NCI-H510A (cell line): ENCODE data around the gene CACTIN.
A peak's percentile ranks its signal among the peaks of the same experiment; 100 is the strongest.
"Not testable (repeated sequence)": the region's sequence is repeated elsewhere in the genome, so short reads cannot be mapped to it uniquely, and the experiment has no call there.

Source experiments
- DNase-seq: peaks from one replicate; lab custom pipeline; 2025; lab: John Stamatoyannopoulos, UW

Gene CACTIN

DNA sequence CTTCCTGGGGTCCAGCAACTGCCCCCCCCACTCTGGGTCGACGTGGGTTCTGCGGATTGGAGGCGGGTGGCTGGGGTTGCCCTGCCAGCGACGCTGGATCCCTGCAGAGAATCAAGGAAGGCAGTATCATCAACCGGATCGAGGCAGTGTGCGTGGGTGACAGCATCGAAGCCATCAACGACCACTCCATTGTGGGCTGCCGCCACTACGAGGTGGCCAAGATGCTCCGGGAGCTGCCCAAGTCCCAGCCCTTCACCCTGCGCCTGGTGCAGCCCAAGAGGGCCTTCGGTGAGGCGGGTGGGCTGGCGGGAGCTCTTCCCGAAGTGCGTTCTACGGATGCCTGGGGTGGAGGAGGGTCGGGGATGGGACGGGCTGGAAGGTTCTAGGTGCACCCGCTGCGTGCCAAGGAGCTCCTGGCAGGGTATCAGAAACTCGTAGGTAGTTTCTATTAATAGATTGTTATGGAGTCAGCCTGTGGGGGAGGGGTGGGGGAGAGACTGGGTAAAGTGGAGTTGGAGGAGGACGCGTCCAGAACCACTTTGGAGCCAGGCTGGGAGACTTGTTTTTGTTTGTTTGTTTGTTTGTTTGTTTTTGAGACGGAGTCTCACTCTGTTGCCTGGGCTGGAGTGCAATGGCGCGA lies 39.8 kb downstream of the CACTIN start:
- no peak for DNase-seq

DNA sequence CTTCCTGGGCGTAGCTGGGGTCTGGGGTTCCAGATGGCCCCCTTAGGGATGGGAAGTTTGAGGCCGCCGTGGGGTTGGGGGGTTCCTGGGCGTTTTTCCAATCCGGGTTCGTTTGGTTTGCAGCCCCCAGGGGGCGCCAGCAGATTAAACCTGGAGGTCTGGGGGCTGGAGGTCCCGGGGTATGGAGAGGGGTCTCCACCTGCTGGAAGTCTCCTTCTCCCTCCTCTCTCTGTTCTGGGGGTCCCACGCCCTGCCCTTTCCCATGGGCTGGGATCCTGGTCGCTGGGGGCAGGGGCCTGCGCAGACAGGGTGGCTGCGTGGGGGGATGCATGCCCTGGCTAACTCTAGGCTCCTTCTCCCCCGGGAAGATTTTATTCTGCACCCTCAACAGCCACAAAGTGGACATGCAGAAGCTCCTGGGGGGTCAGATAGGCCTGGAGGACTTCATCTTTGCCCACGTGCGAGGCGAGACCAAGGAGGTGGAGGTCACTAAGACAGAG lies 40.4 kb downstream of the CACTIN start:
- DNase-seq = no peak

DNA sequence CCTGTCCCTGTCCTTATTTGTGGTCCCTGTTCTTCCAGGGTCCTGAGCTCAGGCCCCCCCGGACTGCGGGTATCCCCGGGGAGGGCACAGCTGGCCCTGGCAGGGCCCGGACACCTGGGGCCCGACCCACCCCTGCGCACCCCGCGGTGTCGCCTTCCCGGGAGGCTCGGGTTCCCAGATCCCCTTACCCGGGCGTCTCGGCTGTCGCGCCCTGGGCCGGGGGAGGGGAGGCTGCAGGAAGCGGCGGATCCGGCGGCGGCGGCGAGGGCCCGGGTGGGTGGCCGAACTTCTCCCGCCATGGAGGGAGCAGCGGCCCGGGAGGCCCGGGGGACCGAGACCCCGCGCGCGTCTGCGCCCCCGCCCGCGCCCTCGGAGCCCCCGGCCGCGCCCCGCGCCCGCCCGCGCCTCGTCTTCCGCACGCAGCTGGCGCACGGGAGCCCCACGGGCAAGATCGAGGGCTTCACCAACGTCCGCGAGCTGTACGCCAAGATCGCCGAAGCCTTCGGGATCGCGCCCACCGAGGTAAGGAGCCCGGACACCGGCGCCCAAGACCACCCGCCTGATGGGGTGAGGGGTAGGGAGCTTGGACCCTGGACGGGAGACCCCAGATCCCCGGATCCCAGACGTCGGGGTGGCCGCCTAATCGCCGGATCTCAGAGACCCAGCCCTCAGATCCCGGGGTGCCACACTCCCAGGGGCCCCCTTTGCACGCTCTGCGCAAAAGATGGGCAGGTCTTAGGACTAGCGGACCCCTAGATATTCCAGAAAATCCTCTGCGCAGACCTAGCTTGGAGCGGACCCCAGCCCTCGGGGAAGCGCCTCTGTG lies 41.1 kb downstream of the CACTIN start, which contains the start of gene GIPC3:
GIPC3 (plus strand) TSS at position 178 of the 826 bp plus-strand sequence; CDS start at position 298, 120 bp downstream.
- DNase-seq = no peak

DNA sequence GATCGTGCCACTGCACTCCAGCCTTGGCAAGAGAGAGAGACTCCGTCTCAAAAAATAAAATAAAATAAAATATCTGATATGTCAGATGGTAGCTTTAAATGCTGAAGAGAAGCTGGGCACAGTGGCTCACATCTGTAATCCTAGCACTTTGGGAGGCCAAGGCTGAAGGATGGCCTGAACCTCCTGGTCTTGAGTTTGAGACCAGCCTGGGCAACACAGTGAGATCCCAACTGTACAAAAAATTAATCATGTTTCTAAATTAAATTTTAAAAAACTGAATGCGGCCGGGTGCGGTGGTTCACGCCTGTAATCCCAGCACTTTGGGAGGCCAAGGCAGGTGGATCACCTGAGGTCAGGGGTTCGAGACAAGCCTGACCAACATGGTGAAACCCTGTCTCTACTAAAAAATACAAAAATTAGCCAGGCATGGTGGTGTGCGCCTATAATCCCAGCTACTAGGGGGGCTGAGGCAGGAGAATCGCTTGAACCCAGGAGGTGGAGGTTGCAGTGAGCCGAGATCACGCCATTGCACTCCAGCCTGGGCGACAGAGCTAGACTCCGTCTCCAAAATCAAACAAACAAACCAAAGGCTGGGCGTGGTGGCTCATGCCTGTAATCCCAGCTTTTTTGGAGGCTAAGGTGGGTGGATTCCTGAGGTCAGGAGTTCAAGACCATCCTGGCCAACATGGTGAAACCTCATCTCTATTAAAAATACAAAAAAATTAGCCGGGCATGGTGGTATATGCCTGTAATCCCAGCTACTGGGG lies 42.4 kb downstream of the CACTIN start:
- DNase-seq = not testable (repeated sequence)

DNA sequence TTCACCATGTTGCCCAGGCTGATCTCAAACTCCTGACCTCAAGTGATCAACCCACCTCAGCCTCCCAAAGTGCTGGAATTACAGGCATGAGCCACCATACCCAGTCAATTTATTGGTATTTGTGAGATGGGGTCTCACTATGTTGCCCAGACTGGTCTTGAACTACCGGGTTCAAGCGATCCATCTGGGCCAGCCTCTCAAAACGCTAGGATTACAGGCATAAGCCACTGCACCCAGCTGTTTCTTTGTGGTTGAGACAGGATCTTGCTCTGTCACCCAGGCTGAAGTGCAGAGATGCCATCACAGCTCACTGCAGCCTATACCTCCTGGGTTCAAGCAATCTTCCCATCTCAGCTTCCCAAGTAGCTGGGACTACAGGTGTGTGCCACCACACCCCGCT lies 44.8 kb downstream of the CACTIN start:
- DNase-seq = not testable (repeated sequence)

DNA sequence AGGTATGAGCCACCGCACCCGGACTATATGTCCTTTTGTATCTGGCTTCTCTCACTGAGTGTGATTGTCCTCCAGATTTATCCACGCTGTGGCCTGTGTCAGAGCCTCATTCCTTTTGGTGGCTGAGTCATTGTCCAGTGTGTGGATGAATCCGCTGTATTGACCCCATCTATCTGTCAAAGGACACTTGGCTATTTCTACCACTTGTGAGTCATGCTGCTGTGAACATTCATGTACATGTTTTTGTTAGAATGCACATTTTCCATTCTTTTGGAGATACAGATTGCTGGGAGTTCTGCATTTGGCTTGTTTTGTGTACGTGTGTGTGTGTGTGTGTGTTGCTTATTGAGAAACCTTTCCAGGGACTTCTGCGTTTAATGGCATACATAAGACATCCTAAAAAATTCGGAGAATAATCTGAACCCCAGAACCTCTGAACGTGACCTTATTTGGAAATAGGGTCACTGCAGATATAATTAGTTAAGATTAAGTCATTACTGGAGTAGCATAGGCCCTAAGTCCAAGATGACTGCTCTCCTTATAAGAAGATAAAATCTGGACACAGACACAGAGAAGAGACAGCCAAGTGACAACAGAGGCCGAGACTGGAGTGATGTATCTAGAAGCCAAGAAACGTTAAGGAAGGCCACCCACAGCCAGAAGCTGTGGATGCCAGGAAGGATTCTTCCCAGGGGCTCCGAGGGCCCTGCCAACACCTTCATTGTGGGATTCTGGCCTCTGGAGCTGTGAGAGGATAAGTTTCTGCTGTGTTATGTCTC lies 46.2 kb downstream of the CACTIN start:
- DNase-seq = no peak

DNA sequence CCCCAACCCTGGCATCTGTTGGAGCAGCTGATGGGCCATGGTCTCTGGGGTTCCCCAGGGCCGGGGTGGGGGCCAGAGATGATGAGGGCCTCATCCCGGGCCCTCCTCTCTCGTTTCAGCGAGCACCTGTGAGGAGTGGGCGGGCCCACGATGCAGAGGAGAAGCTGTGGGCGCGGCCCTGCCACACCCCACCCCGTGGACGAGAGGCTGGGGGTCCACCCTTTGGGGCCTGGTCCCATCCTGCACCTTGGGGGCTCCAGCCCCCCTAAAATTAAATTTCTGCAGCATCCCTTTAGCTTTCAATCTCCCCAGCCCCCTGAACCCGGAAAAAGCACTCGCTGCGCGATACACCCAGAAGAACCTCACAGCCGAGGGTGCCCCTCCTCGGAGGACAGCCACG lies 48.2 kb downstream of the CACTIN start:
- DNase-seq = no peak

DNA sequence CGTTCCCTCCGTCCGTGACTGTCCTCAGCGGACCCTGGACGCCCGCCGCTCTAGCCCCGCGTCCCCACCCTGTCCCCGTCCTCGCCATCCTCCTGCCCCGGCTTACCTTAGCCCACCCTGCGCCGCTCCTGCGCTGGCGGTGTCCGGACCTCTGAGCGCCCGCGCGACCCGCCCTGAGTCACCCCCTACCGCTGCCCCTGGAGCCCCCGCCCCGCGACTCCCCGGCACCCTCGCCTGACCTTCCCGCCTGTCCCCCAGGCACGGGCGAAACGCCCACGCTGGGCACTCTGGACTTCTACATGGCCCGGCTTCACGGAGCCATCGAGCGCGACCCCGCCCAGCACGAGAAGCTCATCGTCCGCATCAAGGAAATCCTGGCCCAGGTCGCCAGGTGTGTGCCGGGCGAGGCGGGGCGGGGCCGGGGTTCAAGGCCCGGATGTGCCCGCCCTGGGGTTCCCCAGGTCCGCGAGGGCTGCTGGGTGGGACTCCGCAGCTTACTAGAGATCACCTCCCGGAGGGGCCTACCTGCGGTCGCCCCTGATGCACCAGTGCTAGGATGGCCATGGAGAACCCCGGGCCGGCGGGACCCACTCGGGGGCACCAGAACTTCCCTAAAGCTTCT lies 48.8 kb downstream of the CACTIN start:
- DNase-seq = no peak

DNA sequence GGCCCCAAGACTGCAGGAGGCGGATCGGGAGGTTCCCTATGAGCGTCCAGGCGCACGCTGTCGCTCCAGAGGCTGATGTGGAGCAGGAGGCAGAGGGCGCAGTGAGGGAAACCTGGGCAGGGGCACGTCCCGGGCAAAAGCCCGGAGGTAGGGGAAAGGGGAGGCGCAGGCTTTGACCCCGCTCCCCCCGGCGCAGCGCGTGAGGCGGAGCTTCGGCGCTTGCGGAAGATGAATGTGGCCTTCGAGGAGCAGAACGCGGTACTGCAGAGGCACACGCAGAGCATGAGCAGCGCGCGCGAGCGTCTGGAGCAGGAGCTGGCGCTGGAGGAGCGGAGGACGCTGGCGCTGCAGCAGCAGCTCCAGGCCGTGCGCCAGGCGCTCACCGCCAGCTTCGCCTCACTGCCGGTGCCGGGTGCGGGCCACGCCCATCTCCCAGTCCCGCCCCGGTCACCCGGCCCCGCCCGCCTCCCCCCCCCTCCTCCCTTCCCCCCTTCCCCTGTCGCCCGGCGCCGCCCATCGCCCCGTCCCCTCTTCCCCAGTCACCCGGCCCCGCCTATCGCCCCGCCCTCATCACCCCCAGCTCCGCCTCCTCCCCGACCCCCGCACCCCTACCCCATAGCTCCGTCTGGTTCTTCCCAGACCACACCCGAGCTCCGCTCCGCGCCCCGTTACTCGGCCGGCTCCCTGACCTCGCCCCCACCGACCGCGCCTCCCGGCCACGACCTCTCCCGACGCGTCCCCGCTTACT lies 49.7 kb downstream of the CACTIN start:
- DNase-seq = no peak

DNA sequence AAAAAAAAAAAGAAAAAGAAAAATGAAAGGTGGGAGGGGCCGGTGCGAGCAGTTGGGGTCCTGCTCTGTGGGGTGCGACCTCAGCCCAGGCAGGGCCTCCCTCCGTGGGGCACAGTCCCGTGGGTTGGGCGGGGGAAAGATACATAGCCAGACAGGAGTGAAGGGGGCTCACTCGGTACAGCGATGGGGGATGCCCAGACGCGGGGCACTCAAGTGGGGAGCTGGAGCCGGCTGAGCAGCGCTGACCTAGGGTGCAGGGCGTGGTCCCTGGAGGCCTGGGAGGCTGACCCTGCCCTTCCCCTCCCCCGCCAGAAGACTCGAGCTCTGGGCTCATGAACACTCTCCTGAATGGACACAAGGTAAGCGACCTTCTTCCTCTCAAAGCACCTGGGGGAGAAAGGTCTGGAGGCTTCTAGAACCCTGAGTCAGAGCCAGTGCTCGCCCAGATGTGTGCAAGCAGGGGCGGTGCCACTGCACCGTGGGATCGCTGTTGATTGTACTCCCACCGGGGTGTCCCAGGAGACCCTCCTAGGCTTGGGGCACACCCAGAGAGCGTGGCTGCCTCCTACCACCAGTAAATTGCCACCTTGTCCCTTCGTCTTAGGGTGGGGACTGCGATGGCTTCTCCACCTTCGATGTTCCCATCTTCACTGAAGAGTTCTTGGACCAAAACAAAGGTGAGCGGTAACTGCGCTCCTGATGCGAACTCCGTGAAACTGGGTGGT lies 50.5 kb downstream of the CACTIN start:
- no peak for DNase-seq

DNA sequence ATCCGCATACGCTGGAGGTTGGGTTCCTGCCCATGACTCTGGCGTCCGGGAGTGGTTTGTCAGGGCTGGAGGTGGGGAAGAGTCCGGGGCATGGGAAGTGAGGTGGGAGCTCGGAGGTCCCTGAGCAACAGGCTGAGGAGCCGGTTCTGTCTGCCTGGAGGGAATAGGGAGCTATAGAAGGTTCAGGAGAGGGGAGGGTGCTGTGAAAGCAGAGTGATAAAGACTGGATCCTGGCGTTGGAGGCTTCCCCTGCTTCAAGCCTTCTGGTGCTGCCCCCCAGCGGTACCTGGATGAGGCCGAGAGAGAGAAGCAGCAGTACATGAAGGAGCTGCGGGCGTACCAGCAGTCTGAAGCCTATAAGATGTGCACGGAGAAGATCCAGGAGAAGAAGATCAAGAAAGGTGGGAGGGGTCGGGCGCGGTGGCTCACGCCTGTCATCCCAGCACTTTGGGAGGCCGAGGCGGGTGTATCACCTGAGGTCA lies 51.3 kb downstream of the CACTIN start:
- no peak for DNase-seq

DNA sequence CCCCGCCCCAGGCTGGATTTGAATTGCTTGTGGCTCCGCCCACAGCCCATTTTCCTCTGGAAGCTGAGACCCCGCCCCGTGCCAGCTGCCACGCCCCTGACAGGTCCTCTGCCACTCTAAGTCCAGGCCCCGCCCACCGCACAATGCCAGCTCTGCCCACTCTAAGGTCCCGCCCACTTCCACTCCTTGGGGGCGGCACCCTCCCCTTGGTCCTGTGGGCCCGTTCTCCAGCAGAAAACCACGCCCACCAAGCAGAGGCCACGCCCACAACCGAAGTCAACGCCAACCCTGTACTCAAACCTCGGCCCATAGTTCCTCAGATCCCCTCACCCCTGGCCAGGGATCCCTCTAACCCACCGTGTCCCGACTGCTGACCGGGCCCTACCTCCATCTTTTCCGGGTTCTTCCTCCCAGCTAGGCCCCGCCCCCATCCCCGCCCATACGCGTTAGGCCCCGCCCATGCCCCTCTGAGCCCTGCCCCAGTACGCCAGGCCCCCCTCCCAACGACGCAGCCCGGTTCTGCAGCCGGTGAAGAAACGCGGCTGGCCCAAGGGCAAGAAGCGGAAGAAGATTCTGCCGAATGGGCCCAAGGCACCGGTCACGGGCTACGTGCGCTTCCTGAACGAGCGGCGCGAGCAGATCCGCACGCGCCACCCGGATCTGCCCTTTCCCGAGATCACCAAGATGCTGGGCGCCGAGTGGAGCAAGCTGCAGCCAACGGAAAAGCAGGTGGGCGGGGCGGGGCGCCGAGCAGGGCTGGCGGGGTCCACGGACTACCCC lies 52.5 kb downstream of the CACTIN start:
- DNase-seq = peak; percentile 54

DNA sequence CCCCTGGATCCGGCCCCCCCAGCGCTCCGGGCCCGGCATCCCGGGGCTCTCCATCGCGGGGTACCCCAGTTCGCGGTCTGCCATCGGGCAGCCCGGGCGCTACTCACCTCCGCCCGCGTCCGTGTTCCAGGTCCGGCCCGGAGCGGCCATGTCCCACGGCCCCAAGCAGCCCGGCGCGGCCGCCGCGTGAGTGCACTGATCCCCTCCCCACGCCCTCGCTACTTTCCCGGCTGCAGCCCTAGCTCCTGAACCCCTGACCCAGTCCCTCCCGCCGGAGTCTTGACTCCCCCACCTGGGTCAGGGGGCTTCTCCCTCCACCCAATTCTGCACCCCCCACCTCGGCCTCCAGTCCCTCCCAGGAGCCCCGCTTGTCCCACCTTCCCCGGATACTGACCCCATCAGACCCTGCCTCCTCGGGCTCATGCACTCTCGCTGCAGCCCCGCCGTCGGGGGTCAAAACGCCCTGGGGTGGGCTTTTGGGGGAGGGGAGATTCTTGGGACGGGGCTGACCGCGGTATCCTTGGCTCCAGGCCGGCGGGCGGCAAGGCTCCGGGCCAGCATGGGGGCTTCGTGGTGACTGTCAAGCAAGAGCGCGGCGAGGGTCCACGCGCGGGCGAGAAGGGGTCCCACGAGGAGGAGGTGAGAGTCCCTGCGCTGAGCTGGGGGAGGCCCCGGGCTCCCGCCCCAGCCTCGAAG lies 53.3 kb downstream of the CACTIN start:
- DNase-seq = no peak

DNA sequence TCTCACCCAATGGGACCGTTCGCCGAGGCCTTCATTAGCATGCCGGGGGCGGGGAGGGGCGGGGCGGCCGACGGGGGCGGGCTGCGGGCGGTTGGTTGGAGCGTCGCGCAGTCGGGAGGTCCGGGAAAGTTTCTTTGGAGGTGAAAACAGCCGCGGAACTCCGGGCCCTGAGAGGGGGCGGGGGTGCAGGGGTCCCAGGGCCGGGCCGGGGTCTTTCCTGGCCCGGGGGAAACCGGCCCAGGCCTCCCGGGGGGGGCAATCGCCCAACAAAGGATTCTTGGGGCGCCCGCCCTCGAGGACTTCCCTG lies 53.8 kb downstream of the CACTIN start, which contains the start of gene HMG20B:
HMG20B (plus strand) TSS at position 90 of the 307 bp plus-strand sequence. CDS start 366 bp downstream, outside the sequence.
- no peak for DNase-seq

DNA sequence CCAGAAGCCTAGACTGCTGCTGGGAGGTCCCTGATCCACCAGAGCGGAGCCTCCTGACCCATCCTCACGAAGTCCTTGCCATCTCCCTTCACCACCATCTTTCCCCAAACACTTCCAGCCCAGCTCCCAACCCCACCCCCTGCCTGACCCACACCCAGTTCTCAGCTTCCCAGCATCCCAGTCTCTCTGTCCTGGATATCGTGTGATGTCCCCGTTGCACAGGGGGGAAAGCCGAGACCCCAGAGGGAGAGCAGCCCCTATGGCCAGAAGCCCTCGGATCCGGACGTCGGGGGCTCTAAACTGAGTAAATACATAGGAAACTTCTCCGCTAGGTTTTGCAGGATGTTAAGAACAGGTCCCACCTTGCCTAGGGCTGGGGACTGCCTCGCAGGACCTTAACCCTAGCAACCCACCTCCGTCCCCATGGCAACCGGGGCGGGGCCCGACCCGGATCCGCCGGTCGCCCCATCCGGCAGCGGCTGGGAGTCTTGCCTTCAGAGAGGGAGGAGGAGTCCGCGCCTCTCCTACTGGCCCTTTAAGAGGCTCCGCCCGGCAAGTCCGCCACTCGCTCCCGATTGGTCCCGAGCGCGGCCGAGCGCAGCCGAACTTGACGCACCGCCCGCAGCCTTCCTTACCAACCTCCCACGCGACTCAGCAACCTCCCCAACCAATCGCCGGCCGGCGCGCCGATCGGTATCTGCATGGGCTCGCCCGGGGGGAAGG lies 54.3 kb downstream of the CACTIN start:
- DNase-seq = peak; percentile 97

DNA sequence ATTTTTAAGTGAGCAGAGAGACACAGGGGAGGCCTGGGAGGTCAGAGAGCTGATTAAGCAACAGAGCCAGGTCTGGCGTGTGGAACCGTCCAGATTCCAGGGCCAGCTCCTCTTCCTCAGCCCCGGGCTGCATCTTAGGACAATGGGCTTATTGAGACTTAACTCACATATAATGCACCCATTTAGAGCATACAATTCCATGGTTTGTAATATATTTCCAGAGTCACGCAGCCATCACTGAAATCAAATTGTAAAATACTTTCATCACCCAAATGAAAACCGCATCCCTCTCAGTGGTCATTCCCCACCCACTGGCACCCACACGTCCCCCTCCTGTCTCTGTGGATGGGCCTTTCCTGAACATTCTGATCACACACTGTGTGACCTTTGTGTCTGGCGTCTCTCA lies 56.0 kb downstream of the CACTIN start:
- no peak for DNase-seq

DNA sequence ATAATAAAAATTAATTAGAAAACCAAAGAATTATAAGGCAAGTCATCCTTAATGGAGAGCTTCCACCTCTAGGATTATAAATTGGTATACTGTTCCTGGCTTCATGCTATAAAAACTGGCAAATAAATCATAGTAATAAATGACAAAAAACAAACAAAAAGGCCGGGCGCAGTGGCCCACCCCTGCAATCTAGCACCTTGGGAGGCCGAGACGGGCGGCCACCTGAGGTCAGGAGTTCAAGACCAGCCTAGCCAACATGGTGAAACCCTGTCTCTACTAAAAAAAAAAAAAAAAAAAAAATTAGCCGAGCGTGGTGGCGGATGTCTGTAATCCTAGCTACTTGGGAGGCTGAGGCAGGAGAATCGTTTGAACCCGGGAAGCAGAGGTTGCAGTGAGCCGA lies 56.5 kb downstream of the CACTIN start:
- not testable (repeated sequence) for DNase-seq

DNA sequence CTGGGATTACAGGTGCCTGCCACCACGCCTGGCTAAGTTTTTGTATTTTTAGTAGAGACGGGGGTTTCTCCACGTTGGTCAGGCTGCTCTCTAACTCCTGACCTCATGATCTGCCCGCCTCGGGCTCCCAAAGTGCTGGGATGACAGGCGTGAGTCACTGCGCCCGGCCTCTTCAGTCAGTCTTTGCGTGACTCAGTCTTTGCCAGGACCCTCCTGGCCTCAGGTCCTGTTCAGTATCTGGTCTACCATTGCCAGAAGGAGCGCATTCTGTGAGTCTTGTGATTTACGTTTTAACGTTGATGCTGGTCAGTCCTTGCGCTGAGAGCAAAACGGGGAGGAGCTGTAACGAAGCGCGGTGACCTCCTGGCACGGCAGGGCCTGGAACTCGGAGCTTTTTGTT lies 61.5 kb downstream of the CACTIN start:
- no peak for DNase-seq
